ENCODE measurements around the gene SELENON. TPM values are rescaled to one million over a fixed set of nuclear protein-coding genes. Genes with fewer than 3 reads are reported as not detected.
A peak's percentile ranks its signal among the peaks of the same experiment; 100 is the strongest.

Gene SELENON
- total and polyA plus RNA-seq, 9 of the 15 experiments (the other 6 are each of a cell fraction or from before 2014, with no cell fraction given): 0.43 to 26.7 (median 7.0) TPM

GRCh38 chr1:25834894-25835293 lies 34.9 kb downstream of the SELENON start:
- no peak overlapping the region for H3K27ac ChIP-seq (ENCODE audit: extremely low read depth, low read depth, low read length)
- H3K4me3 ChIP-seq: no peak overlapping the region
- intact Hi-C loops (cut with micrococcal nuclease) (no loop called here), in situ Hi-C loops (cut with MboI) (no loop called here)
- H2AFZ ChIP-seq (ENCODE audit: low read depth, low read length): no peak overlapping the region
- H3K36me3 ChIP-seq (ENCODE audit: control insufficient read depth, insufficient read depth, low read length): peaks cover 78% of the 10 kb centered on the region
- ATAC-seq: no peak
- WGBS (ENCODE audit: insufficient coverage, low coverage, missing lambda C conversion rate): 80% methylated on average over 3 of the region's 3 CpGs
- CTCF ChIA-PET (ENCODE audit: low intra/inter-chr PET ratio): no interaction called here
- no peak overlapping the region for H3K4me2 ChIP-seq (ENCODE audit: insufficient read depth, low read length)
- H3K27me3 ChIP-seq (ENCODE audit: control insufficient read depth in 2 of 2, insufficient read depth in 2 of 2, low read length in 2 of 2): no peaks in the 10 kb centered on the region
- H3K79me2 ChIP-seq (ENCODE audit: control insufficient read depth, insufficient read depth, low read length): peaks cover 67% of the 10 kb centered on the region
- POLR2A ChIA-PET: interaction anchor here (0.9 to 11.2 kb wide), 2 partner anchors 9 to 24 kb away, joined by 3 to 108 read pairs; no protein-coding TSS in a partner anchor
- FAIRE-seq: no peak
- H3K4me1 ChIP-seq (replicated peaks in 1 of 2; ENCODE audit: control insufficient read depth in 2 of 2, insufficient read depth in 2 of 2, low read length in 2 of 2): peaks cover 12 to 25% of the 10 kb centered on the region in 2 experiments; a peak in 4 of 5 replicates
- H4K20me1 ChIP-seq (replicated peaks; ENCODE audit: control insufficient read depth, insufficient read depth, low read length): peaks cover 12% of the 10 kb centered on the region; the same call in 1 of the 2 replicates
- no TSS peak for BruUV-seq (replicated peaks)
- no peaks in the 10 kb centered on the region for H3K9me1 ChIP-seq (ENCODE audit: control insufficient read depth, insufficient read depth, low read length)
- no peak overlapping the region for H3K9ac ChIP-seq (ENCODE audit: insufficient read depth in 1 of 2, low read depth in 2 of 2, low read length in 2 of 2)
- DNase-seq (ENCODE audit: extremely low read depth in 1 of 4, low spot score in 3 of 4): no peak
- H3K9me3 ChIP-seq (replicated peaks; ENCODE audit: control insufficient read depth, insufficient read depth, low read depth, low read length): no peaks in the 10 kb centered on the region
- no peak for TF ChIP-seq NR1H2 (CRISPR knock-in tag; IDR thresholded peaks at IDR 0.05)
- TF ChIP-seq NFIC (IDR thresholded peaks at IDR 0.05): peak; percentile 56

- Histone ChIP-seq H2AFZ (ENCODE audit: low read depth, low read length) (no peak overlapping the region), H4K20me1 (replicated peaks; ENCODE audit: control insufficient read depth, insufficient read depth, low read length) (peaks cover 12% of the 10 kb centered on the region; the same call in 1 of the 2 replicates), H3K27me3 (ENCODE audit: control insufficient read depth in 2 of 2, insufficient read depth in 2 of 2, low read length in 2 of 2) (no peaks in the 10 kb centered on the region), H3K9me3 (replicated peaks; ENCODE audit: control insufficient read depth, insufficient read depth, low read depth, low read length) (no peaks in the 10 kb centered on the region), H3K9ac (ENCODE audit: insufficient read depth in 1 of 2, low read depth in 2 of 2, low read length in 2 of 2) (no peak overlapping the region), H3K4me3 (no peak overlapping the region), H3K27ac (ENCODE audit: extremely low read depth, low read depth, low read length) (no peak overlapping the region), H3K4me2 (ENCODE audit: insufficient read depth, low read length) (no peak overlapping the region), H3K9me1 (ENCODE audit: control insufficient read depth, insufficient read depth, low read length) (no peaks in the 10 kb centered on the region), H3K36me3 (ENCODE audit: control insufficient read depth, insufficient read depth, low read length) (peaks cover 68% of the 10 kb centered on the region), H3K4me1 (replicated peaks in 1 of 2; ENCODE audit: control insufficient read depth in 2 of 2, insufficient read depth in 2 of 2, low read length in 2 of 2) (peaks cover 12 to 16% of the 10 kb centered on the region in 2 experiments; a peak in 4 of 5 replicates), H3K79me2 (ENCODE audit: control insufficient read depth, insufficient read depth, low read length) (peaks cover 79% of the 10 kb centered on the region)
- CTCF ChIA-PET (ENCODE audit: low intra/inter-chr PET ratio): interaction anchor here (1.2 to 1.6 kb wide), 4 partner anchors 53 to 193 kb away, joined by 4 to 7 read pairs (median 6); no protein-coding TSS in a partner anchor
- POLR2A ChIA-PET: interaction anchor here (0.7 to 1.2 kb wide), 3 partner anchors 8 to 311 kb away, joined by 3 to 6 read pairs (median 6); no protein-coding TSS in a partner anchor
- no TSS peak for BruUV-seq (replicated peaks)
- no peak for FAIRE-seq
- DNase-seq (ENCODE audit: extremely low read depth in 1 of 4, low spot score in 3 of 4): peak in 1 of 4 experiments; percentile 17
- 75% methylated on average over 3 of the region's 3 CpGs for WGBS (ENCODE audit: insufficient coverage, low coverage, missing lambda C conversion rate)
- ATAC-seq: no peak
- in situ Hi-C loops (cut with MboI) (no loop called here), intact Hi-C loops (cut with micrococcal nuclease) (loop anchor here (2.0 kb wide), 1 partner anchor 58 kb away; no protein-coding TSS in a partner anchor)
- no peak for TF ChIP-seq PHB2 (IDR thresholded peaks at IDR 0.05; ENCODE audit: low read depth)
- no peak for TF ChIP-seq SREBF1 (IDR thresholded peaks at IDR 0.05; ENCODE audit: borderline replicate concordance, low read depth, low read length)
- TF ChIP-seq SIN3B (IDR thresholded peaks at IDR 0.05; ENCODE audit: low read depth): no peak
- TF ChIP-seq ETV6 (IDR thresholded peaks at IDR 0.05; ENCODE audit: borderline replicate concordance in 1 of 2, low read depth in 2 of 2, low read length in 1 of 2): no peak
- TF ChIP-seq ETV6 (CRISPR knock-in tag; IDR thresholded peaks at IDR 0.05; ENCODE audit: borderline replicate concordance): no peak
- no peak for TF ChIP-seq SAP30 (IDR thresholded peaks at IDR 0.05; ENCODE audit: borderline replicate concordance, insufficient read depth, low read depth, low read length, poor library complexity, severe bottlenecking)
- TF ChIP-seq COPS2 (conservative IDR thresholded peaks at IDR 0.05): no peak
- TF ChIP-seq L3MBTL2 (IDR thresholded peaks at IDR 0.05): no peak
- TF ChIP-seq TAF9B (IDR thresholded peaks at IDR 0.05; ENCODE audit: partially characterized antibody): no peak
- TF ChIP-seq ZNF445 (CRISPR knock-in tag; IDR thresholded peaks at IDR 0.05; ENCODE audit: low read depth): no peak
- TF ChIP-seq TCF7 (IDR thresholded peaks at IDR 0.05; ENCODE audit: borderline replicate concordance): no peak
- TF ChIP-seq ZNF431 (CRISPR knock-in tag; IDR thresholded peaks at IDR 0.05): no peak
These were observed 36.7 kb downstream of the SELENON start for GRCh38 chr1:25836695-25837094.

Data from K562 (cell line).